ENCODE results near the gene CLIC1. TPM values are rescaled to one million over a fixed set of nuclear protein-coding genes. Genes with fewer than 3 reads are reported as not detected.

The CLIC1 gene
- total RNA-seq, 1 experiment from 2014 or later = 431 TPM

- CTCF ChIA-PET = no interaction called here
- POLR2A ChIA-PET (ENCODE audit: low non-redundant PET) = no interaction called here
These were observed 30.8 kb upstream of the CLIC1 start for GRCh38 chr6:31767096-31767645.

GRCh38 chr6:31765910-31766794 is 29.8 kb upstream of the CLIC1 start:
- TF ChIP-seq CTCF (conservative IDR thresholded peaks at IDR 0.05; ENCODE audit: low read depth, low read length) = no peak
- TF ChIP-seq EZH2 (IDR thresholded peaks at IDR 0.05; ENCODE audit: borderline replicate concordance, low read depth, low read length, poor library complexity, severe bottlenecking) = no peak
- no peaks in the 10 kb centered on the region for H3K27me3 ChIP-seq (replicated peaks; ENCODE audit: insufficient read depth, low read depth, low read length, poor library complexity)
- no peak overlapping the region for H3K27ac ChIP-seq (ENCODE audit: low read depth, low read length, poor library complexity, severe bottlenecking)
- H3K9me3 ChIP-seq (ENCODE audit: low read depth, low read length, poor library complexity, severe bottlenecking) = no peaks in the 10 kb centered on the region
- intact Hi-C loops (cut with micrococcal nuclease; ENCODE audit: unreplicated experiment) = no loop called here
- peaks cover 27% of the 10 kb centered on the region for H3K36me3 ChIP-seq (ENCODE audit: insufficient read depth, low read length, poor library complexity, severe bottlenecking)
- no peak for DNase-seq (ENCODE audit: low spot score)
- ChIA-PET CTCF (no interaction called here), POLR2A (ENCODE audit: low non-redundant PET) (no interaction called here)
- no peaks in the 10 kb centered on the region for H3K4me1 ChIP-seq (ENCODE audit: insufficient read depth, low read length, poor library complexity, severe bottlenecking)
- H3K4me3 ChIP-seq (ENCODE audit: low read depth, low read length, poor library complexity, severe bottlenecking) = no peak overlapping the region
- no TSS peak for BruUV-seq (replicated peaks)

More at GRCh38 chr6:31767096-31767645, 30.8 kb upstream of the CLIC1 start:
- Histone ChIP-seq H3K27me3 (replicated peaks; ENCODE audit: insufficient read depth, low read depth, low read length, poor library complexity) (no peaks in the 10 kb centered on the region), H3K36me3 (ENCODE audit: insufficient read depth, low read length, poor library complexity, severe bottlenecking) (peaks cover 17% of the 10 kb centered on the region), H3K27ac (ENCODE audit: low read depth, low read length, poor library complexity, severe bottlenecking) (no peak overlapping the region), H3K4me3 (ENCODE audit: low read depth, low read length, poor library complexity, severe bottlenecking) (no peak overlapping the region), H3K9me3 (ENCODE audit: low read depth, low read length, poor library complexity, severe bottlenecking) (no peaks in the 10 kb centered on the region), H3K4me1 (ENCODE audit: insufficient read depth, low read length, poor library complexity, severe bottlenecking) (no peaks in the 10 kb centered on the region)
- no peak for DNase-seq (ENCODE audit: low spot score)
- intact Hi-C loops (cut with micrococcal nuclease; ENCODE audit: unreplicated experiment) = no loop called here
- BruUV-seq (replicated peaks) = no TSS peak
- TF ChIP-seq CTCF (conservative IDR thresholded peaks at IDR 0.05; ENCODE audit: low read depth, low read length) (no peak), EZH2 (IDR thresholded peaks at IDR 0.05; ENCODE audit: borderline replicate concordance, low read depth, low read length, poor library complexity, severe bottlenecking) (no peak)

DNA sequence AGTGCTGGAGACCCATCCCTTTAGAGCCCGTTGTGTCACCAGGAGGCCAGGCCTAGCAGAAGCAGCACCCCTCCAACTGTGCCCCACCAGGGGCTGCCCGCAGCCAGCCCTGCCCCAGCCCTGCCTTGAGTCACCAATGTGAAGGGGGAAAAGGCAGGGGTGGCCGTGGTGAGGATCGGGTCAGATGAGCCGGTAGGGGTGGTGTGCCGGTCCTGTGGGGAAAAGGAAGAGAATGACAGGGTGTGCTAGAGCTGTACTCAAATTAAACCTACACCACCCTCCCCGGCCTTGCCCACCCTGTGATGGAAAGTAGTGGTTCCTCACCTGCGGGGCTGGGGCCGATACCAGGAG is 29.2 kb upstream of the CLIC1 start:
- ChIA-PET CTCF (no interaction called here), POLR2A (ENCODE audit: low non-redundant PET) (no interaction called here)
- no peak overlapping the region for H3K4me3 ChIP-seq (ENCODE audit: low read depth, low read length, poor library complexity, severe bottlenecking)
- H3K4me1 ChIP-seq (ENCODE audit: insufficient read depth, low read length, poor library complexity, severe bottlenecking) = no peaks in the 10 kb centered on the region
- DNase-seq (ENCODE audit: low spot score) = no peak
- H3K9me3 ChIP-seq (ENCODE audit: low read depth, low read length, poor library complexity, severe bottlenecking) = no peaks in the 10 kb centered on the region
- peaks cover 33% of the 10 kb centered on the region for H3K36me3 ChIP-seq (ENCODE audit: insufficient read depth, low read length, poor library complexity, severe bottlenecking)
- no peak for TF ChIP-seq EZH2 (IDR thresholded peaks at IDR 0.05; ENCODE audit: borderline replicate concordance, low read depth, low read length, poor library complexity, severe bottlenecking)
- no peak for TF ChIP-seq CTCF (conservative IDR thresholded peaks at IDR 0.05; ENCODE audit: low read depth, low read length)
- no peak overlapping the region for H3K27ac ChIP-seq (ENCODE audit: low read depth, low read length, poor library complexity, severe bottlenecking)
- BruUV-seq (replicated peaks) = no TSS peak
- intact Hi-C loops (cut with micrococcal nuclease; ENCODE audit: unreplicated experiment) = no loop called here
- no peaks in the 10 kb centered on the region for H3K27me3 ChIP-seq (replicated peaks; ENCODE audit: insufficient read depth, low read depth, low read length, poor library complexity)

All from A673 (cell line).